Coronary artery (tissue), 2 donors: ENCODE results near the gene TSNAX.

Source experiments
- DNase-seq: peaks from one replicate; pipeline ENCODE4 v3.0.0-alpha.2; 2017; ENCODE audit warnings: low spot score
- H3K27ac ChIP-seq, 2 donors: fragments of 200-600 bp; sonication (generic); one replicate each; pipeline ENCODE4 v1.5.1; 2016 to 2019
- H3K4me3 ChIP-seq: fragments of 200-600 bp; sonication (generic); 2 replicates; pipeline ENCODE4 v1.5.1; 2016; ENCODE audit warnings: mild to moderate bottlenecking, moderate library complexity
- CTCF ChIP-seq: fragments of 200-600 bp; sonication (generic); IDR thresholded peaks from one replicate; pipeline ENCODE4 v1.5.1; 2019; ENCODE audit warnings: antibody characterized with exemption

The TSNAX gene

GRCh38 chr1:231576804-231577718 lies 48.6 kb downstream of the TSNAX start:
- Histone ChIP-seq H3K27ac (no peak overlapping the region), H3K4me3 (no peak overlapping the region)
- no peak for DNase-seq
- TF ChIP-seq CTCF = no peak

- Histone ChIP-seq H3K27ac (no peak overlapping the region), H3K4me3 (no peak overlapping the region)
- DNase-seq = no peak
- TF ChIP-seq CTCF = no peak
These were observed 52.4 kb downstream of the TSNAX start for GRCh38 chr1:231580874-231581273.

GRCh38 chr1:231581859-231582258 lies 53.4 kb downstream of the TSNAX start:
- no peak overlapping the region for H3K27ac ChIP-seq
- no peak for TF ChIP-seq CTCF
- no peak overlapping the region for H3K4me3 ChIP-seq
- no peak for DNase-seq

GRCh38 chr1:231583376-231583775 lies 54.9 kb downstream of the TSNAX start:
- no peak overlapping the region for H3K4me3 ChIP-seq
- DNase-seq = no peak

GRCh38 chr1:231584117-231584516 lies 55.6 kb downstream of the TSNAX start:
- no peak for DNase-seq
- Histone ChIP-seq H3K27ac (no peak overlapping the region), H3K4me3 (no peak overlapping the region)
- TF ChIP-seq CTCF = no peak

More at GRCh38 chr1:231583376-231583775, 54.9 kb downstream of the TSNAX start:
- no peak overlapping the region for H3K27ac ChIP-seq
- TF ChIP-seq CTCF = no peak

GRCh38 chr1:231584921-231585320 lies 56.5 kb downstream of the TSNAX start:
- H3K4me3 ChIP-seq = no peak overlapping the region
- TF ChIP-seq CTCF = no peak
- no peak overlapping the region for H3K27ac ChIP-seq
- no peak for DNase-seq
